Measurements from ENCODE around the gene OSBPL3.

GRCh38 chr7:24974026-24974832 is 5.7 kb downstream of the OSBPL3 start:
- TF ChIP-seq, protein P1, sequence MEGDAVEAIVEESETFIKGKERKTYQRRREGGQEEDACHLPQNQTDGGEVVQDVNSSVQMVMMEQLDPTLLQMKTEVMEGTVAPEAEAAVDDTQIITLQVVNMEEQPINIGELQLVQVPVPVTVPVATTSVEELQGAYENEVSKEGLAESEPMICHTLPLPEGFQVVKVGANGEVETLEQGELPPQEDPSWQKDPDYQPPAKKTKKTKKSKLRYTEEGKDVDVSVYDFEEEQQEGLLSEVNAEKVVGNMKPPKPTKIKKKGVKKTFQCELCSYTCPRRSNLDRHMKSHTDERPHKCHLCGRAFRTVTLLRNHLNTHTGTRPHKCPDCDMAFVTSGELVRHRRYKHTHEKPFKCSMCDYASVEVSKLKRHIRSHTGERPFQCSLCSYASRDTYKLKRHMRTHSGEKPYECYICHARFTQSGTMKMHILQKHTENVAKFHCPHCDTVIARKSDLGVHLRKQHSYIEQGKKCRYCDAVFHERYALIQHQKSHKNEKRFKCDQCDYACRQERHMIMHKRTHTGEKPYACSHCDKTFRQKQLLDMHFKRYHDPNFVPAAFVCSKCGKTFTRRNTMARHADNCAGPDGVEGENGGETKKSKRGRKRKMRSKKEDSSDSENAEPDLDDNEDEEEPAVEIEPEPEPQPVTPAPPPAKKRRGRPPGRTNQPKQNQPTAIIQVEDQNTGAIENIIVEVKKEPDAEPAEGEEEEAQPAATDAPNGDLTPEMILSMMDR (IDR thresholded peaks at IDR 0.05; ENCODE audit: low read depth, low read length): no peak
- TF ChIP-seq POLR2A (IDR thresholded peaks at IDR 0.05; ENCODE audit: extremely low read depth, insufficient read length) (no peak), MYC (IDR thresholded peaks at IDR 0.05; ENCODE audit: low read depth, low read length) (no peak)
- TF ChIP-seq, protein P2, sequence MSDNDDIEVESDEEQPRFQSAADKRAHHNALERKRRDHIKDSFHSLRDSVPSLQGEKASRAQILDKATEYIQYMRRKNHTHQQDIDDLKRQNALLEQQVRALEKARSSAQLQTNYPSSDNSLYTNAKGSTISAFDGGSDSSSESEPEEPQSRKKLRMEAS (IDR thresholded peaks at IDR 0.05; ENCODE audit: low read depth, low read length): no peak
